IgD-negative memory B cell (primary cell): ENCODE results near the gene STBD1. TPM values are rescaled to one million over a fixed set of nuclear protein-coding genes. Genes with fewer than 3 reads are reported as not detected.

Source experiments
- H3K27ac Mint-ChIP-seq, 3 donors: one replicate each; pipeline ENCODE4 v1.8.0; 2020 to 2022; ENCODE audit warnings: mild to moderate bottlenecking in 3 of 3, mixed read lengths in 3 of 3, moderate library complexity in 1 of 3
- H3K27me3 Mint-ChIP-seq: one replicate; pipeline ENCODE4 v1.8.0; 2021; ENCODE audit warnings: mixed read lengths
- H3K36me3 Mint-ChIP-seq: one replicate; pipeline ENCODE4 v1.8.0; 2020; ENCODE audit warnings: mild to moderate bottlenecking, mixed read lengths
- H3K4me1 Mint-ChIP-seq, 3 donors: one replicate each; pipeline ENCODE4 v1.8.0; 2020 to 2022; ENCODE audit warnings: mixed read lengths in 3 of 3, mild to moderate bottlenecking in 1 of 3
- H3K4me3 Mint-ChIP-seq, 4 donors: one replicate each; pipeline ENCODE4 v1.8.0; 2020 to 2022; ENCODE audit warnings: mild to moderate bottlenecking in 4 of 4, mixed read lengths in 4 of 4, moderate library complexity in 3 of 4
- H3K9me3 Mint-ChIP-seq, 3 donors: one replicate each; pipeline ENCODE4 v1.8.0; 2020 to 2021; ENCODE audit warnings: mixed read lengths in 3 of 3, mild to moderate bottlenecking in 1 of 3
- polyA plus RNA-seq: library from polyadenylated mRNA; unstranded; fragments of 300-500 nt; fragmentation: Illumina TruSeq; gene quantifications from one replicate; pipeline ENCODE4 v1.2.3, GENCODE V29; 2021

Gene STBD1
- polyA plus RNA-seq, 1 donor from 2014 or later, result not detected

GRCh38 chr4:76302826-76303438, 3.6 kb upstream of the STBD1 start:
- no peaks in the 10 kb centered on the region for H3K36me3 Mint-ChIP-seq
- no peak overlapping the region for H3K27ac Mint-ChIP-seq
- peaks cover 25% of the 10 kb centered on the region for H3K27me3 Mint-ChIP-seq
- peaks cover 5 to 9% (median 7%) of the 10 kb centered on the region in 3 donors for H3K4me1 Mint-ChIP-seq
- H3K4me3 Mint-ChIP-seq, result peak overlapping the region in 1 of 4 donors; percentile 46
- peaks cover 2 to 10% (median 6%) of the 10 kb centered on the region in 3 donors for H3K9me3 Mint-ChIP-seq

DNA sequence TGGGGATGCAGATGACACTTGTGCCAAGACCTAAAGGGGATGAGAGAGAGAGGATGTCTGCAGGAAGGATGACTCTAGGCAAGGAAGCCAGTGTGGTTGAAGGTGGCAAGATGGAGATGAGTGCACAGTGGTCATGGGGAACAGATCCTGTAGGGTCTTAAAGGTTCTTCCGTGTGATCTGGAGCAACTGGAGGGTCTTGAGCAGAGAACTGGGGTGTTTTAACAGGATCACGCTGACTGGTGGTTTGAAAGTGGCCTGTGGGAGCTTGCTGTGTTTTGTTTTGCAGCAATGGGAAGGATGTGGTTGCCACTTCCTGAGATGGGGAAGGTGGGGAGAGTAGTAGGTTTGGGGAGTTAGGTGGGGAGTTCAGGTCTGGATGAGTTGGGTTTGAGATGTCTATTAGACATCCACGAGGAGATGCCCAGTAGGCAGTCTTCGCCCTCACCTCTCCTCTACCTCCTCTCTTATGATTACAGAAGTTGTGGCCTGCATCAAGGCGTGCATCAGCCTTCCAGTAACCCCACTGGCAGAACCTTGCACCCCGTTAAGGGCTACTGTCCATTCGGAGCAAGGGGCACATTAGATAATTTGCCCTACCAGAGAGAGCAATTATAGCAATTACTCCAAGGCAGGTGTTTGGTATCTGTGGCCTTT, 1.4 kb upstream of the STBD1 start:
- Mint-ChIP-seq H3K27ac (no peak overlapping the region), H3K36me3 (no peaks in the 10 kb centered on the region), H3K4me3 (peak overlapping the region; percentile 30 to 91 (median 77)), H3K27me3 (peaks cover 28% of the 10 kb centered on the region), H3K4me1 (peaks cover 5 to 9% (median 7%) of the 10 kb centered on the region in 3 donors), H3K9me3 (no peaks in the 10 kb centered on the region)

- H3K36me3 Mint-ChIP-seq, result no peaks in the 10 kb centered on the region
- peaks cover 5 to 9% (median 7%) of the 10 kb centered on the region in 3 donors for H3K4me1 Mint-ChIP-seq
- H3K27me3 Mint-ChIP-seq, result peaks cover 28% of the 10 kb centered on the region
- H3K4me3 Mint-ChIP-seq, result peak overlapping the region; percentile 67 to 82 (median 70)
- H3K9me3 Mint-ChIP-seq, result no peaks in the 10 kb centered on the region
- no peak overlapping the region for H3K27ac Mint-ChIP-seq
Observed at GRCh38 chr4:76306882-76307659, 538 bp downstream of the STBD1 start.

- peaks cover 26% of the 10 kb centered on the region for H3K27me3 Mint-ChIP-seq
- no peaks in the 10 kb centered on the region for H3K9me3 Mint-ChIP-seq
- peaks cover 5 to 9% (median 7%) of the 10 kb centered on the region in 3 donors for H3K4me1 Mint-ChIP-seq
- no peak overlapping the region for H3K27ac Mint-ChIP-seq
- H3K4me3 Mint-ChIP-seq, result peak overlapping the region in 2 of 4 donors; percentile 0 to 68
- no peaks in the 10 kb centered on the region for H3K36me3 Mint-ChIP-seq
Observed at GRCh38 chr4:76307660-76308014, 1.1 kb downstream of the STBD1 start.

DNA sequence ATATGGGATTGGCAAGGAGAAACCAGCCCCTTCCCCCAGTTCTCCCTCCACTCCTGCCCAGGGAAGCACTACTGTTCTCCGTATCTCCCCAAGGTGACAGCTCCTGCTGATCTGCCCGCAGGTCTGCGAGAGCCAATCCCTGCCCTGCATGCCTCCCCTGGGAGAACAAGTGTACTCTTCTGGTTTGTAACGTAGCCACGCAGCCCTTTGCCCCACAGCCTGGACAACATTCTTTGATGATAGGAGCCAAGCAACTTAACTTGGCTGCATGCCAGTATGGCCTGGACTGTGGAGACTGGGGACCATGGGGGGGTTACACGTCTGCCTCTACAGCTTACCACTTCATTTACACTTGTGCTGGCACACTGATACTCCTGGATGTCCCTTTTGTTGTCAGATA, 2.0 kb downstream of the STBD1 start:
- peak overlapping the region in 1 of 4 donors; percentile 81 for H3K4me3 Mint-ChIP-seq
- H3K36me3 Mint-ChIP-seq, result no peaks in the 10 kb centered on the region
- no peak overlapping the region for H3K27ac Mint-ChIP-seq
- H3K9me3 Mint-ChIP-seq, result no peaks in the 10 kb centered on the region
- peaks cover 5 to 9% (median 7%) of the 10 kb centered on the region in 3 donors for H3K4me1 Mint-ChIP-seq
- peaks cover 24% of the 10 kb centered on the region for H3K27me3 Mint-ChIP-seq

DNA sequence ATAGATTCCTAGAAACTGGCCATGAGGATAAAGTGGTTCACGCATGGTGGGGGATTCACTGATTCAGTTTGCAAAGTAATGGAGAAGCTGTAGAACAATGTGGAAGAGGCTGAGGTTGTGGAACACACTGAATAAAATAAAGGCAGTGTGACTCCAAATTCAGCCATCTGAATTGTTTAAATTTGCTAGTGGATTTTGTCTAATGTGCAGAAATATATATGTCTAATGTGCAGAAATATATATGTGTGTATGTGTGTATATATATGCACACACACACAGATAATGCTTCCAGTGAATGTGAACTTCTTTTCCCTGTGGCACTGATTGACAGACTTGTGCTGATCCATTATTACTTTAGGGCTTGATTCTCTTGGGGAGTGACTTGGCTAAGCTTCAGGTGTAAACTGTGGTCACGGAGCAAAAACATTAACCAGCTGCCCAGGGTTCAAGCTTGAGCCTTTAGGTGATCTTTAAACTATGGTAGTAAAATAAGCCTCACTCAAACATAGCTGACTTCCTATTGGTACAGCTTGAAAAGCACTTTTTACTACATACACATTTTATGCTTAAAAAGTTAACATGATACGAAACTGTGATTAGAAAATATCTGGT, 3.5 kb downstream of the STBD1 start:
- H3K4me3 Mint-ChIP-seq, result no peak overlapping the region
- H3K4me1 Mint-ChIP-seq, result peaks cover 3 to 5% (median 5%) of the 10 kb centered on the region in 3 donors
- no peaks in the 10 kb centered on the region for H3K36me3 Mint-ChIP-seq
- H3K27me3 Mint-ChIP-seq, result peaks cover 22% of the 10 kb centered on the region
- H3K27ac Mint-ChIP-seq, result peak overlapping the region in 1 of 3 donors; percentile 21
- H3K9me3 Mint-ChIP-seq, result peaks cover 0 to 2% (median 0%) of the 10 kb centered on the region in 3 donors

DNA sequence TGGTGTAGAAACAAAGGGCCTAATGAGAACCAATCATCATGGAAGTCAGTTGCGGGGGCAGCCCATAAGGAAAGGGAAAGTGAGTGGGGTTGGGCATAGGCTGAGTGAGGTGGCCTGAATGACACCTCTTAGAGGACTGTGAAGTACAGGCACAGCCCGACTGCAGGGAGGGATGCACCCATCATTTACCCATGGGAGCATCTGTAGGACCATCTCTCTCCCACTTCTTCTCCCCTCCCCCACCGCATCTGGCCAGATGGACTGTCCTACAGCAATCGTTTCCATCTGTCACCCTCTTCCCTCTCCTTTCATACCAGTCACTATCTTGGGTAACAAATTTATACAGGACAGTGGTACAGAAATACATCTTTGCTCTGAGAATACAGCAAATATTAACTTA, 4.2 kb downstream of the STBD1 start:
- no peak overlapping the region for H3K4me3 Mint-ChIP-seq
- peak overlapping the region in 1 of 3 donors; percentile 21 for H3K27ac Mint-ChIP-seq
- H3K9me3 Mint-ChIP-seq, result peaks cover 0 to 6% (median under 1%) of the 10 kb centered on the region in 3 donors
- peaks cover 17% of the 10 kb centered on the region for H3K27me3 Mint-ChIP-seq
- peaks cover 0 to under 1% (median 0%) of the 10 kb centered on the region in 3 donors for H3K4me1 Mint-ChIP-seq
- no peaks in the 10 kb centered on the region for H3K36me3 Mint-ChIP-seq

- peaks cover 15% of the 10 kb centered on the region for H3K27me3 Mint-ChIP-seq
- peaks cover 8 to 12% (median 12%) of the 10 kb centered on the region in 3 donors for H3K9me3 Mint-ChIP-seq
- no peak overlapping the region for H3K27ac Mint-ChIP-seq
- H3K4me3 Mint-ChIP-seq, result no peak overlapping the region
- no peaks in the 10 kb centered on the region for H3K4me1 Mint-ChIP-seq
- no peaks in the 10 kb centered on the region for H3K36me3 Mint-ChIP-seq
Observed at GRCh38 chr4:76311896-76312331, 5.4 kb downstream of the STBD1 start.

- peaks cover 10 to 18% (median 15%) of the 10 kb centered on the region in 3 donors for H3K9me3 Mint-ChIP-seq
- no peaks in the 10 kb centered on the region for H3K36me3 Mint-ChIP-seq
- H3K4me3 Mint-ChIP-seq, result no peak overlapping the region
- no peak overlapping the region for H3K27ac Mint-ChIP-seq
- H3K4me1 Mint-ChIP-seq, result no peaks in the 10 kb centered on the region
- H3K27me3 Mint-ChIP-seq, result peaks cover 13% of the 10 kb centered on the region
Observed at GRCh38 chr4:76312457-76312856, 5.9 kb downstream of the STBD1 start.

DNA sequence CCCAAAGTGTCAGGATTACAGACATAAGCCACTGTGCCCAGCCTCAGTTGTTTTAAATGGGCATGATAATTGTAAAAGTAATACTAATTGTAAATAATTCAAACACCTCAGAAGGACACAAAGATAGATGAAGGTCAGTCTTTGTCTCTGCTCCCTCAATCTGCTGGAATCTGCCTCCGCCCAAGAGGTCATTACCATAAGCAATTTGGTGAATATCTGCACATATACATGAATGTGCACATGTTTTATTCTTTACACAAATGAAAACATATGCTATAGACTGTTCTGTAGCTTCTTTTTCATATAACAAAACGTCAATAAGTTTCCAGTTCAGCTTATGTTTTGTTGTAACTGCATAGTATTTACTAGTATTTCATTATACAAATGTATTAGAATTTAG, 7.0 kb downstream of the STBD1 start:
- peaks cover 15 to 19% (median 15%) of the 10 kb centered on the region in 3 donors for H3K9me3 Mint-ChIP-seq
- H3K27ac Mint-ChIP-seq, result no peak overlapping the region
- H3K4me3 Mint-ChIP-seq, result no peak overlapping the region
- H3K27me3 Mint-ChIP-seq, result peaks cover 11% of the 10 kb centered on the region
- H3K4me1 Mint-ChIP-seq, result no peaks in the 10 kb centered on the region
- H3K36me3 Mint-ChIP-seq, result no peaks in the 10 kb centered on the region

GRCh38 chr4:76315267-76315918, 8.9 kb downstream of the STBD1 start:
- Mint-ChIP-seq H3K4me1 (no peaks in the 10 kb centered on the region), H3K27ac (no peak overlapping the region), H3K4me3 (no peak overlapping the region), H3K36me3 (peaks cover 1% of the 10 kb centered on the region), H3K9me3 (peaks cover 18 to 24% (median 23%) of the 10 kb centered on the region in 3 donors), H3K27me3 (peaks cover 13% of the 10 kb centered on the region)

GRCh38 chr4:76316131-76316530, 9.6 kb downstream of the STBD1 start:
- Mint-ChIP-seq H3K4me1 (no peaks in the 10 kb centered on the region), H3K9me3 (peaks cover 22 to 29% (median 24%) of the 10 kb centered on the region in 3 donors), H3K36me3 (peaks cover 1% of the 10 kb centered on the region), H3K27ac (no peak overlapping the region), H3K4me3 (no peak overlapping the region), H3K27me3 (peaks cover 13% of the 10 kb centered on the region)

- Mint-ChIP-seq H3K4me1 (no peaks in the 10 kb centered on the region), H3K4me3 (no peak overlapping the region), H3K36me3 (peaks cover 1% of the 10 kb centered on the region), H3K27ac (no peak overlapping the region), H3K9me3 (peaks cover 13 to 27% (median 17%) of the 10 kb centered on the region in 3 donors), H3K27me3 (peaks cover 4% of the 10 kb centered on the region)
Observed at GRCh38 chr4:76322236-76322635, 15.7 kb downstream of the STBD1 start.

DNA sequence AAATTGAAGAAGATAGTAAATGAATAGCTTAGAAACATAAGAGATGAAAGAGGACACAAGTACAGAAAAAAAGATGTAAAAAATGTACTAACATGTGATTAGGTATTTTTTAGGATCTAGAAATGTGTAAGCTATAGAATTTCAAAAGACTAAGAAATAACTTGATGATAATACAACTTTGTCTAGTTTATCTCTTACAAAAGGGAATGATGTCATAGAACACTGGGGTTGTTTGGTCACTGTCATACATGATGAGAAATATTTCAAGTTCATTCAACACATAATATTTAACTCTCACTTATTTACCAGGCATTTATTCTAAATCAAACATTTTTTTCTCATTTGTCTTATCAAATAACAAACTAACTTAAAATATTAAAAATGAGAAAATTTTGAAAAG, 18.5 kb downstream of the STBD1 start:
- Mint-ChIP-seq H3K4me1 (no peaks in the 10 kb centered on the region), H3K27me3 (peaks cover 2% of the 10 kb centered on the region), H3K27ac (no peak overlapping the region), H3K4me3 (no peak overlapping the region), H3K36me3 (peaks cover 1% of the 10 kb centered on the region), H3K9me3 (peaks cover 12 to 20% (median 20%) of the 10 kb centered on the region in 3 donors)
